HG03521 (cell line): ENCODE data around the gene ARHGAP33.
"Not testable (repeated sequence)": the region's sequence is repeated elsewhere in the genome, so short reads cannot be mapped to it uniquely, and the experiment has no call there.

Experiments used
- ATAC-seq: cut with Tn5 transposase; IDR thresholded peaks from one replicate; pipeline ENCODE4 v1.9.1; 2021; ENCODE audit warnings: mild to moderate bottlenecking, moderate library complexity; ENCODE audit not compliant: unreplicated experiment

Gene ARHGAP33

GRCh38 chr19:35791814-35792279 is 16.5 kb downstream of the ARHGAP33 start:
- ATAC-seq, result no peak

- no peak for ATAC-seq
These were observed 16.9 kb downstream of the ARHGAP33 start for GRCh38 chr19:35792312-35792711.

GRCh38 chr19:35792888-35793287 is 17.5 kb downstream of the ARHGAP33 start:
- no peak for ATAC-seq

- no peak for ATAC-seq
These were observed 18.2 kb downstream of the ARHGAP33 start for GRCh38 chr19:35793381-35794165.

- not testable (repeated sequence) for ATAC-seq
These were observed 20.2 kb downstream of the ARHGAP33 start for GRCh38 chr19:35795564-35795963.

GRCh38 chr19:35796645-35797542 is 21.5 kb downstream of the ARHGAP33 start:
- no peak for ATAC-seq

GRCh38 chr19:35797663-35798062 is 22.3 kb downstream of the ARHGAP33 start:
- no peak for ATAC-seq

GRCh38 chr19:35801828-35802227 is 26.5 kb downstream of the ARHGAP33 start:
- ATAC-seq, result no peak

- ATAC-seq, result no peak
These were observed 30.2 kb downstream of the ARHGAP33 start for GRCh38 chr19:35805526-35806102.

GRCh38 chr19:35806597-35806996 is 31.2 kb downstream of the ARHGAP33 start:
- ATAC-seq, result no peak

- ATAC-seq, result no peak
These were observed 32.3 kb downstream of the ARHGAP33 start for GRCh38 chr19:35807633-35808032.

GRCh38 chr19:35811317-35812219 is 36.2 kb downstream of the ARHGAP33 start:
- ATAC-seq, result no peak

- ATAC-seq, result no peak
These were observed 37.1 kb downstream of the ARHGAP33 start, which contains the start of gene PRODH2 for GRCh38 chr19:35812220-35813042. PRODH2 (minus strand) TSS chr19:35812845; CDS start chr19:35812805, 40 bp downstream.

GRCh38 chr19:35813043-35813890 is 37.9 kb downstream of the ARHGAP33 start:
- ATAC-seq, result no peak

GRCh38 chr19:35816262-35816661 is 40.9 kb downstream of the ARHGAP33 start:
- no peak for ATAC-seq

GRCh38 chr19:35816846-35817245 is 41.5 kb downstream of the ARHGAP33 start:
- ATAC-seq, result no peak

- no peak for ATAC-seq
These were observed 43.1 kb downstream of the ARHGAP33 start for GRCh38 chr19:35818445-35818844.

- no peak for ATAC-seq
These were observed 47.2 kb downstream of the ARHGAP33 start for GRCh38 chr19:35822579-35822978.
